ENCODE results near the gene WWC2. TPM values are rescaled to one million over a fixed set of nuclear protein-coding genes. Genes with fewer than 3 reads are reported as not detected.

WWC2 gene
- polyA plus RNA-seq, 1 experiment, result 32.0 TPM

- POLR2A ChIA-PET, result no interaction called here
- Histone ChIP-seq H3K36me3 (ENCODE audit: control insufficient read depth, insufficient read depth, low read length) (no peaks in the 10 kb centered on the region), H3K4me3 (ENCODE audit: low read depth, low read length) (no peak overlapping the region), H3K27me3 (ENCODE audit: control insufficient read depth, insufficient read depth, low read length) (no peaks in the 10 kb centered on the region)
- DNase-seq (ENCODE audit: low read depth), result no peak
- no peak for TF ChIP-seq CTCF (IDR thresholded peaks at IDR 0.05; ENCODE audit: insufficient read depth, low read depth, low read length)
- CTCF ChIA-PET, result interaction anchor here (1.0 kb wide), 1 partner anchor 9 kb away, joined by 3 read pairs; no protein-coding TSS in a partner anchor
These were observed 270.0 kb downstream of the WWC2 start for GRCh38 chr4:183369073-183369472.

Other genes with a start within 250 kb of the WWC2 start
- 151 and 190 TPM in 2 replicates for gene DCTD, start 181.9 kb upstream of the WWC2 start, polyA plus RNA-seq (2011; rRNA removed)
- 0.06 and 0.07 TPM in 2 replicates for gene CLDN22, start 221.0 kb downstream of the WWC2 start, polyA plus RNA-seq (2011; rRNA removed)
- gene CLDN24, start 223.2 kb downstream of the WWC2 start, polyA plus RNA-seq (2011; rRNA removed), result not detected in 2 replicates

Measured in BJ (cell line).